GM18870 (cell line): Measurements from ENCODE around the gene PLCG2.
"Not testable (repeated sequence)": the region's sequence is repeated elsewhere in the genome, so short reads cannot be mapped to it uniquely, and the experiment has no call there.

ENCODE experiments used
- ATAC-seq: cut with Tn5 transposase; IDR thresholded peaks from one replicate; pipeline ENCODE4 v1.9.1; 2021; ENCODE audit warnings: moderate library complexity; ENCODE audit not compliant: unreplicated experiment

Gene PLCG2

DNA sequence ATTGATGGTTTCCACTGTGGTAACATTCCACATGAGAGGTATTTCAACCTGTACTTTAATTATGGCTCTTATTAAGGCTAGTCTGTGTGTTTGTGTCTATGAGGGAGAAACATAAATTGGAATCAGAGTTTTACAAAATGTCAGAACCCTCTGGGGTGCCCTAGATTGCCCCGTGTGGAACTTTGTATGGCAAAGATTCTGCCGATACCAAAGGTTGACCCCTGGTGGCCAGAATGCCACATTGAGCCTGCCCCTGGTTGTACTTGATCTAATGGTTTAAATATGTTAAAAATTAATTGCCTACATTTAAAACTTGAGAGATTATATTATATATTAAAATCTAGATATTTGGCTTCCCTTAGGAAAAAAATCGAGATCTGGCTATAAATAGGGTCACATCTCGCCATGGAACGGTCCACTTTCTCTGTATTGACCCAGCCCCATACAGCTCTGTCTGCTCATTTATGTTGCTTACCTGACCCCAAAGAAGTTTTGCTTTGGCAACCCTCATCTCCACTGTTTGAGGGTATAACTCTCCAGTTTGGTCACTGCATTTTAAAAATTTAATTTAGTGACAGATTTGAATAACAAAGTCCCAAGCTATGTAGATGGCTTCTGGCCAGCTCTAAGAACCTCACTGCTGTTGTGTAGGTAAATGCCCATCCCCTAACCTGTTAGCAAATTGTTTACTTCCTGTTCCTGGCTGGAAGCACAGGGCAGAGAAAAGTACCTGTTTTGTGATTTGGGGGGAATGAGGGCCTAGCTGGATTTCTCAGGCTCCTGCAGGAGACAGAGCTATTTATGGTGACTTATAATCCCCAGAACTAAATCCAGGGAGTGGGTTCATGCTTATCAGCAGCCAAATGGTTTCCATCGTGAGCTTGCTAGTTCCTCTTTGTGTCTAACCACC is 95.0 kb downstream of the PLCG2 start:
- ATAC-seq: no peak

DNA sequence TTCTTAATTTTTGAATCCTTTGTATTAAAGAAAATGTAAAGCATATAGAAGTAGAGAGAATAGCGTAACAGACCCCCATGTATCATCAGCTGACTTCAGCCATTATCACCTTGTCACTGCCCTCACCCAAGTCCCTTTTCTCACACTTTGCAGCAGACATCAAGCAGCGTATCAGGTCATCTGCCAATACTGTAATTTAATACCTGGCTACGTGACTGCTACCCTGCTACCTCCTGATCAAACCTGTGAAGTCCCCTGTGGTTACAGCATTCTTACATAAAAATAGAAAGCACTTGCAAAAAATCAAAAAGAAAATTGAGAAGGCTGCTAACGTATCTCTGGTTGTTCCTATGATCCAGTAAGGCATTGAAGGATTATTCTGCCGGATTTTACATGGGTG is 96.4 kb downstream of the PLCG2 start:
- no peak for ATAC-seq

- no peak for ATAC-seq
Measured at GRCh38 chr16:81876273-81876900, 97.3 kb downstream of the PLCG2 start.

- ATAC-seq: not testable (repeated sequence)
Measured at GRCh38 chr16:81877490-81877889, 98.4 kb downstream of the PLCG2 start.

- ATAC-seq: no peak
Measured at GRCh38 chr16:81878529-81878928, 99.4 kb downstream of the PLCG2 start.

DNA sequence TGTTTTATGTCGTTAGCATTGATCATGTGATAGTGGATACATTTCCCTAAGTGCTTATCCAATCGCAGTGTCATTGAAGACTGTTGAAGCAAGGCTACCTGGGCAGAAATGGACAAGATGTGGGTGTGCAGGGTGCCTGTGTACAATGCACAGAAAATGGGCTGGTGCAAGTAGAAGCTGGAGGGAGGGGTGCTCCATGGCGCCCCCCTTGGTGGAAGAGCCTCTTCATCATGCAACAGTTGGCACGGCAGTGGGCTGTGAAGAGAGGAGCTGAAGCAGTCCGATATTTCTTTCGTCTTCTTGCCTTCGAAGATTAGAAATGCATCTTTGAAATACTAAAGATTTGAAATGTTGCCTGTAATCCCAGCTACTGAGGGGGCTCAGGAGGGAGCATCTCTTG is 100.5 kb downstream of the PLCG2 start:
- ATAC-seq: no peak

DNA sequence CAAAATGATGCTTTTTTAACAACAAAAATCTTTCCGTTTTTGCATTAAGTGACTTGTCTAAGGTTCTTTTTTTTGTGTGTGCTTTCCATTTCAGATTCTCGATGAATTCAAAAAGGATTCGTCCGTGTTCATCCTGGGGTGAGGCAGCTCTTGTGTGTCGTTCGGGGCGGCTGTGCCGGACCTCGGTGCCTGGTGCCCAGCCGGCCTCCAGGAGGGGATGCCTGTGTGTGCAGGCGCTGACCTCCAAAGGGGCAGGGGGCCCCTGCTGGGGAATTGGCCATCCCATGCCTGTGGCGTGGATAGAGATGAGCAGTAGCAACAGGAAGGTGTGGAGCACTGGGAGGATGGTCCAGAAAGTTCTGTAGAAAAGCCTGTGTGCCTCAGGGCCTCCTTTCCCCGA is 101.7 kb downstream of the PLCG2 start:
- no peak for ATAC-seq

- ATAC-seq: no peak
Measured at GRCh38 chr16:81881228-81881627, 102.1 kb downstream of the PLCG2 start.

DNA sequence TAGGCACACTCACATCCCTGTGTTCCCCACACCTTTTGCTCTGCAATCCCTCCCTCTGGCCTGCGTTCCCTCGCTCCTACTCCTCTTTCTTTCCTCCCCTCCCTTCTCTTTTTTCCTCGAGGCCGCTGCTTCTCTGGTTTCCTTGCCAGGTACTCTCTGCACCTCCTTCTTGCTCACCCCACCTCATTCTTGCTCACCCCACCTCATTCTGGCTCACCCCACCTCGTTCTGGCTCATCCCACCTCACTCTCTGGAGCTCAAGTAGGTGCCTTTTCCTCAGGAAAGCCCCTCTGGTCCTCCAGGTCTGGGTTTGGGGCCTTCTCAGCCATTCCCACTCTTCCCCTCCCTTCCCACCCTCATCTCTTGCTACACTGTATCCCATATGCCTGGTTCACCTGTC is 103.5 kb downstream of the PLCG2 start:
- ATAC-seq: no peak

- no peak for ATAC-seq
Measured at GRCh38 chr16:81883235-81883634, 104.1 kb downstream of the PLCG2 start.

DNA sequence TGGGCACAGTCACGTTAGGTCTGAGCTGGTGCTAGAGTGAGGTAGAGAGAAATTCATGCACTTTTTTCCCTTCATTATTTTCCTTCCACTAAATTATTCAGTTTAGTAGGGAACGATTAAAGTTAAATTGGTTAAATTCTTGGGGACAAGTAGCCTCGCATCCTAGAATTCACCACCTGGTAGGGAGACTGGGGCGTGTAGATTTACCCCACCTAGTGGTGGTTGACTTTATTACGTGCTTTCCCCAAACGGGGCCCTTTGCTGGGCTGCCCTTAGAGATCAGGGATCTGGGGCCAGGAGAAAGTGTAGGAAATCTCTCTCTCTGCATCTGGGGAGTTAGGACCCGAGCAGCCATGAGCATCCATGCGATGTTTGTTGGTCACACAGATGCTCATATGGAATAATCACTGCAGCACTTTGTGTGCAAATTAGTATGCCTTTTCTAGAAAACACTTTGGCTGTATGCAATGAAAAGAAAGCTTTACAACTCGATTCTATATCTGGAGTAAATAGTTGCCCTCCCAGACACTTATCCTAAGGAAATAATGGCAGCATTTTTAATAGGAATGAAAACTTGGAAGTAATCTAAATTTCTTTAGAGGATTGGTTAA is 107.0 kb downstream of the PLCG2 start:
- ATAC-seq: no peak

DNA sequence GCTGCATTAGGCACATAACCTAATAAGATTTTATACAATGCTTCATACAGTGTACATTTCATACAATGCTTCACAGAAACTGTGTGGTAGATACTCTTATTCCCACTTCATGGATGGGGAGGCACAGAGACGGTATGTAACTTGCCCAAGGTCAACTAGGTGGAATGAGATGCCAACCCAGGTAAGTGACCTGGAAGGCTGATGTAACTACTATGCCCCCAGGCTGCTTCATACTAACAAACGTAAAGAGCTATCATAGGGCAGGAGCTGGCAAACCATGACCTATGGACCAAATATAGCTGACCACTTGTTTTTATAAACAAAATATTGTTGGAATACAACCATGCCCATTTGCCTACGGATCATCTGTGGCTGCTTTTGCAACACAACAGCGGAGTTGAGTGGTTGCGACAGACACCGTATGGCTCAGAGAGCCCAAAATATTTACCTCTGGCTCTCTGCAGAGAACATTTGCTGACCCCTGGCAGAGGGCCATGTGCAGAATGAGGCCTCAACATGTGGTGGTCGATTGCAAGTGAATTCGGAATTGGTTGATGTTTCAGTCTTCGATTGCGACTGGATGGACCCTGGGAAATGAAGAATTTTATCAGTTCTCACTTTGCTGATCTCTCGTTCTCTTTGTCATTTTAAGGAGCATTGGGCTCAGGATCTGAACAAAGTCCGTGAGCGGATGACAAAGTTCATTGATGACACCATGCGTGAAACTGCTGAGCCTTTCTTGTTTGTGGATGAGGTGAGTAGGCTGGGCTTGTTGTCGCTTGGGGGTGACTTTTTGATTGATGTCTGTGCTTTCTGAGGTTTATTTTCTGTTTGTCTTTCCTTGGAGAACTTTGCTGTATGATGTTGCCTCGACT is 109.7 kb downstream of the PLCG2 start:
- no peak for ATAC-seq

GRCh38 chr16:81891736-81892364 is 112.8 kb downstream of the PLCG2 start:
- ATAC-seq: no peak

- ATAC-seq: no peak
Measured at GRCh38 chr16:81894592-81894991, 115.5 kb downstream of the PLCG2 start.

DNA sequence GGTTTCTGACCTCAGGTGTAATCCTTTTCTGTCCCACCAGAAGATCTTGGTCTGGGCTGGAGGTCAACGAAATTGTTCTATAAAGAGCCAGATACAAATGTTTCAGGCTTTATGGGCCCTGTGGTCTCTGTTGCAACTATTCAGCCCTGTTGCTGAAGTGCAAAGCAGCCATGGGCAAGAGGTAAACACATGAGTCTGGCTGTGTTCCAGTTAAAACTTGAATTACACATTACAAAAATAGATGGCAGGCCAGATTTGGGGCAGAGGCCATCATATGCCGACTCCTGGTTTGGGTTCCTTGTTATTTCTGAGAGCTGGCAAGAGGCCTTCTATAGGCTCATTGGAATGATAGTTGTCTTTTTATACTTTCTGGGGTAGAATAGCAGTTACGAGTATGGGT is 117.8 kb downstream of the PLCG2 start:
- ATAC-seq: no peak

GRCh38 chr16:81899601-81900000 is 120.5 kb downstream of the PLCG2 start:
- ATAC-seq: no peak

- no peak for ATAC-seq
Measured at GRCh38 chr16:81900014-81900413, 120.9 kb downstream of the PLCG2 start.

DNA sequence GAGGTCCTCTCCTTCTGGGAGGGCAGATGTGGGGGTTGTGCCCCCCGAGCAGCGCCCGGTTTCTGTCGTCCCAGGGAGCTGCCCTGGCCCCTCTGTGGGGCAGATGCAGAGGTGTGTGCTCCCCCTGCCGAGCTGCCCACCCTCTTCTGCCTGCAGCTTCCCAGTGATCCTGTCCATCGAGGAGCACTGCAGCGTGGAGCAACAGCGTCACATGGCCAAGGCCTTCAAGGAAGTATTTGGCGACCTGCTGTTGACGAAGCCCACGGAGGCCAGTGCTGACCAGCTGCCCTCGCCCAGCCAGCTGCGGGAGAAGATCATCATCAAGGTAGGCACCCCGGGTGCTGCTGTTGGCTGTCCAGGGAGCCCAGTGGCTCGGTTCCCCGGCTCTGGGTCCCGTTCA is 121.4 kb downstream of the PLCG2 start:
- ATAC-seq: no peak

DNA sequence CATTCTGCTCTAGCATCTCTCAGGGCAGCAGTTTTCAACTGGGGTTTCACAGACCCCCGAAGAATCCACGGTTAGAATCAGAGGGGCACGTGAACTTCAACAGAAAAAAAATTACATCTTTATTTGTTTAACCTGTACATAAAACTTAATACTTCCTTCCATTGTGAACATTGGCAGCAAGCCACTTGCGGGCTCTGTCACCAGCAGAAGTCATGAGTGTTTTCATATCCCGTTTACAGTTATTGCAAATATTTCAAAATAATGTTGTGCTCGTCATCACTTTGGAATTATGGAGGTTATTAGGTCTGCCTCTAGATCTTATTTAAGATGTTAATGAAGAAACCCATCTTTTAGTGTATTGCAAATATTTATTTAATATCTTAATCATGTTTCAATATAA is 122.4 kb downstream of the PLCG2 start:
- no peak for ATAC-seq

DNA sequence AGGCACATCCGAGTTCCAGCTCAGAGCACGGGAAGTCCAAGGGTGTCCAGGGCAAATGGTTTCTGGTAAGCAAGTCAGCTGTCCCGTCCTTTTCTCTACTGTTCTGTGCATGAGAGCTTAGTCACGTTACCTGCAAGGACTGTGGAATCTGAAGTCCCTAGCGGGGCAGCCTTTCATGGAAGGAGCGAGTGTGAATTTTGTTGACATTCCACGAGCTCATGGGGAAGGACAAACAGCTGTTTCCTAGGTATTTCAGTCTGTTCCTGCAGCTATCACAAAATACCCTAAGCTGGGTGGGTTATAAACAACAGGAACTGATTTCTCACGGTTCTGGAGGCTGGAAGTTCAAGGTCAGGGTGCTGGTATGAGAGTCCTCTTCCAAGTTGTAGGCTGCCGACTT is 122.9 kb downstream of the PLCG2 start:
- no peak for ATAC-seq

DNA sequence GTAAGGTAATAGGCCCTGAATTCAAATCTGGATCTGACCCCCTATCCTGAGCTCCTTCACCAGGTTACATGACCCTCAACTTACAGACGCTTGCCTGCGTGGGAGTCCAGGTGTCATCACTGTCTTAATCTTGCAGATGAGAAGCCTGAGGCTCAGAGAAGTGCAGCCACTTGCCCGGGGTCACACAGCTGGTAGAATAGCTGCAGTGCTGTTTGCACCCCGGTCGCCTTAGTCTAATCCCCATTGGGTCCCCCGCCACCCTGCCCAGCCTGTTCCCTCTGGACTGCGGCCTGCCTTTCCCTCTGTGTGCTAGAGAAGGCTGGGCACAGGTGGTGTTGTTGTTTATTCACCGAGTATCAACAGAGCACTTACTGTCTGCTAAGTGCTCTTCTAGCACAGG is 125.2 kb downstream of the PLCG2 start:
- ATAC-seq: no peak
